GM12878 (cell line): ENCODE results near the gene LCN12. TPM values are rescaled to one million over a fixed set of nuclear protein-coding genes. Genes with fewer than 3 reads are reported as not detected.

Source experiments
- ATAC-seq: fragments of 200-7000 bp; cut with Tn5 transposase; 3 replicates; pipeline ENCODE4 v1.9.1; 2020; ENCODE audit warnings: mild to moderate bottlenecking, moderate library complexity
- BruUV-seq: library from RNA; stranded (reverse); fragments of 400-500 nt; replicated peaks from 2 replicates; lab custom pipeline; 2021; lab: Mats Ljungman, UMichigan
- CTCF ChIA-PET: fragments of 300-600 bp; sonication (Branson Sonifier 250); formaldehyde crosslinking; extraction: SDS; loops from one replicate; lab custom pipeline; 2021; ENCODE audit warnings: inconsistent platforms; lab: Yijun Ruan, JAX
- POLR2A ChIA-PET: fragments of 350-600 bp; formaldehyde crosslinking; extraction: SDS; loops from one replicate; lab custom pipeline; 2021; ENCODE audit warnings: inconsistent platforms; lab: Charles Lee
- RAD21 ChIA-PET: fragments of 300-600 bp; sonication (Branson Sonifier 250); formaldehyde crosslinking; loops from one replicate; lab custom pipeline; 2023; ENCODE audit warnings: antibody characterized with exemption; ENCODE audit not compliant: unreplicated experiment; lab: Charles Lee
- SMC1A ChIA-PET: fragments of 300-600 bp; sonication (Branson Sonifier 250); formaldehyde crosslinking; loops from one replicate; lab custom pipeline; 2023; ENCODE audit not compliant: unreplicated experiment, uncharacterized antibody; lab: Charles Lee
- DNase-seq: peaks from one replicate; pipeline ENCODE4 v3.0.0-alpha.2; 2011; ENCODE audit warnings: low read depth, low spot score
- FAIRE-seq: peaks from 3 replicates; lab custom pipeline; 2011; peaks lifted over from hg19 to GRCh38; lab: Jason Lieb, UNC
- H2AFZ ChIP-seq: 2 replicates; pipeline ENCODE4 v1.6.0; 2011; ENCODE audit warnings: low read depth, low read length, control low read depth; ENCODE audit not compliant: control insufficient read depth
- H3K27ac ChIP-seq: 2 replicates; pipeline ENCODE4 v1.5.1; 2011; ENCODE audit warnings: control low read depth; ENCODE audit not compliant: control insufficient read depth, insufficient read depth
- H3K27me3 ChIP-seq, 2 experiments: replicated peaks in 1 of 2; 2 replicates each; pipeline versions ENCODE4 v1.6.0 to v1.6.1; 2011; ENCODE audit warnings: low read length in 1 of 2; ENCODE audit not compliant: control insufficient read depth in 2 of 2, insufficient read depth in 2 of 2
- H3K36me3 ChIP-seq, 2 experiments: 2 replicates each; pipeline ENCODE4 v1.5.1; 2011; ENCODE audit warnings: low read length in 1 of 2; ENCODE audit not compliant: control insufficient read depth in 2 of 2, insufficient read depth in 2 of 2
- H3K4me1 ChIP-seq: 2 replicates; pipeline ENCODE4 v1.6.1; 2011; ENCODE audit warnings: mild to moderate bottlenecking, low read length, moderate library complexity, mixed read lengths; ENCODE audit not compliant: control insufficient read depth, insufficient read depth
- H3K4me2 ChIP-seq: 2 replicates; pipeline ENCODE4 v1.6.0; 2011; ENCODE audit warnings: control low read depth; ENCODE audit not compliant: control insufficient read depth, insufficient read depth
- H3K4me3 ChIP-seq: fragments of 200-600 bp; sonication (generic); 2 replicates; pipeline ENCODE4 v1.5.1; 2016
- H3K79me2 ChIP-seq: 2 replicates; pipeline ENCODE4 v1.6.0; 2011; ENCODE audit warnings: low read length; ENCODE audit not compliant: control insufficient read depth, insufficient read depth
- H3K9ac ChIP-seq: 2 replicates; pipeline ENCODE4 v1.8.0; 2011; ENCODE audit warnings: low read length, control low read depth, mixed read lengths; ENCODE audit not compliant: control insufficient read depth, insufficient read depth
- H3K9me3 ChIP-seq: replicated peaks from 3 replicates; pipeline ENCODE4 v1.5.1; 2011; ENCODE audit warnings: mild to moderate bottlenecking, low read length; ENCODE audit not compliant: control insufficient read depth, insufficient read depth
- H4K20me1 ChIP-seq: 2 replicates; pipeline ENCODE4 v1.6.0; 2011; ENCODE audit not compliant: control insufficient read depth, insufficient read depth
- POLR2AphosphoS5 ChIP-seq: IDR thresholded peaks from 2 replicates; pipeline ENCODE4 v1.6.1; 2011; ENCODE audit warnings: mild to moderate bottlenecking, low read length, inconsistent platforms
- WGBS: methylation state at CpG from one replicate; pipeline ENCODE4 v1.1.6; 2016; ENCODE audit warnings: low lambda C conversion rate; ENCODE audit not compliant: insufficient replicate concordance, insufficient coverage; ENCODE audit errors: missing lambda C conversion rate; 5-methylcytosine and 5-hydroxymethylcytosine counted together
- in situ Hi-C: fragments of 300-500 bp; cut with MboI; formaldehyde crosslinking; loops from 9 replicates; pipeline ENCODE4 v1.14.3; 2018; ENCODE audit warnings: mixed read lengths
- intact Hi-C: fragments of 100-400 bp; cut with micrococcal nuclease; formaldehyde crosslinking; loops from one replicate; pipeline ENCODE4 v1.14.2; 2022; ENCODE audit not compliant: unreplicated experiment
- polyA plus RNA-seq, 11 experiments: library from polyadenylated mRNA; depleted of rRNA in 4 of 11; unstranded in 6 of 11; stranded (reverse) in 5 of 11; fragments of >200 nt; fragmentation: Nextera tagmentation in 4 of 11; fragmentation: Illumina TruSeq in 1 of 11; extraction: Ambion mirVana in 4 of 11; extraction: Trizol in 1 of 11; gene quantifications; 1 replicate in 1 of 11; 2 replicates in 10 of 11; pipeline versions ENCODE4 v1.2.1 to v1.2.3, GENCODE V29; 2011 to 2016; ENCODE audit warnings: inconsistent platforms in 2 of 11, missing spikeins in 2 of 11, low read depth in 1 of 11
- total RNA-seq, 4 experiments: library from RNA; depleted of rRNA in 3 of 4; stranded (reverse); fragments of >200 nt in 3 of 4; fragmentation: Illumina TruSeq in 1 of 4; extraction: Trizol in 1 of 4; gene quantifications; 2 replicates each; pipeline versions ENCODE4 v1.2.1 to v1.2.3, GENCODE V29; 2013 to 2021
- TF ChIP-seq, protein P1 (sequence below): fragments of 450-650 bp; formaldehyde crosslinking; IDR thresholded peaks from 2 replicates; pipeline ENCODE4 v1.4.0; 2020; ENCODE audit warnings: mild to moderate bottlenecking, moderate library complexity

Gene LCN12
- total and polyA plus RNA-seq, 10 of the 15 experiments (the other 5 are each of a cell fraction or from before 2014, with no cell fraction given) = 0.06 to 0.64 (median 0.40) TPM; not detected in 3

DNA sequence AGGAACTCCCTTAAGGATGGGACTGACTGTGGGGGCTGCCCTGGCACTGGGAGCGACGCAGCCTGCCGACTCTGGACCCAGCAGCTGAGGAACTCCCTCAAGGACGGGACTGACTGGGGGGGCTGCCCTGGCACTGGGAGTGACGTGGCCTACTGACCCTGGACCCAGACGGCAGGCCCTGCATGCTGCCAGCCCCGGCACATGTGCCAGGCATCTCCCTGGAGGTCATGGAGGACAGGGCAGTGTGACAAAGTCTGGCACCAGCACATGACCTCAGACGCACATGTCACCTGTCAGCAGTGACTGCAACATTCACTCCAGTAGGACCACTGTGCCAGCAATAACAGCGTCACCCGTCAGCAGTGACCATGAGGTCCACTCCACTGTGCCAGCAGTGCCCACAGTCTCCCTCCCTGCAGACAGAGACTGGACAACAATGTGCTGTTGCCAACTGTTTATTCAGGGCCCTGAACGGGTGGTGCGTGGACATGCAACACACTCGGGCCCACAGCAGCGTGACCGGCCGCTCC, 12.0 kb upstream of the LCN12 start:
- Histone ChIP-seq H4K20me1 (no peaks in the 10 kb centered on the region), H3K36me3 (peaks cover 2 to 26% of the 10 kb centered on the region in 2 experiments; a peak in 3 of 4 replicates), H3K79me2 (peaks cover 19% of the 10 kb centered on the region), H3K4me2 (no peak overlapping the region), H3K27ac (no peak overlapping the region), H2AFZ (no peak overlapping the region), H3K4me3 (no peak overlapping the region), H3K4me1 (peaks cover 4% of the 10 kb centered on the region), H3K9me3 (no peaks in the 10 kb centered on the region), H3K9ac (no peak overlapping the region), H3K27me3 (no peaks in the 10 kb centered on the region)
- intact Hi-C loops = loop anchor here (5.0 to 10.0 kb wide), 2 partner anchors 88 to 145 kb away; partner anchors contain the start of genes CCDC183, MAMDC4 and TMEM141
- no peak for FAIRE-seq
- ChIA-PET SMC1A (no interaction called here), CTCF (interaction anchor here (1.3 kb wide), 1 partner anchor 90 kb away, joined by 5 read pairs; no protein-coding TSS in a partner anchor), POLR2A (interaction anchor here (0.6 kb wide), 1 partner anchor 16 kb away, joined by 4 read pairs; no protein-coding TSS in a partner anchor), RAD21 (no interaction called here)
- BruUV-seq = no TSS peak
- no peak for DNase-seq
- peak; percentile 30 for TF ChIP-seq POLR2AphosphoS5
- TF ChIP-seq, protein P1, sequence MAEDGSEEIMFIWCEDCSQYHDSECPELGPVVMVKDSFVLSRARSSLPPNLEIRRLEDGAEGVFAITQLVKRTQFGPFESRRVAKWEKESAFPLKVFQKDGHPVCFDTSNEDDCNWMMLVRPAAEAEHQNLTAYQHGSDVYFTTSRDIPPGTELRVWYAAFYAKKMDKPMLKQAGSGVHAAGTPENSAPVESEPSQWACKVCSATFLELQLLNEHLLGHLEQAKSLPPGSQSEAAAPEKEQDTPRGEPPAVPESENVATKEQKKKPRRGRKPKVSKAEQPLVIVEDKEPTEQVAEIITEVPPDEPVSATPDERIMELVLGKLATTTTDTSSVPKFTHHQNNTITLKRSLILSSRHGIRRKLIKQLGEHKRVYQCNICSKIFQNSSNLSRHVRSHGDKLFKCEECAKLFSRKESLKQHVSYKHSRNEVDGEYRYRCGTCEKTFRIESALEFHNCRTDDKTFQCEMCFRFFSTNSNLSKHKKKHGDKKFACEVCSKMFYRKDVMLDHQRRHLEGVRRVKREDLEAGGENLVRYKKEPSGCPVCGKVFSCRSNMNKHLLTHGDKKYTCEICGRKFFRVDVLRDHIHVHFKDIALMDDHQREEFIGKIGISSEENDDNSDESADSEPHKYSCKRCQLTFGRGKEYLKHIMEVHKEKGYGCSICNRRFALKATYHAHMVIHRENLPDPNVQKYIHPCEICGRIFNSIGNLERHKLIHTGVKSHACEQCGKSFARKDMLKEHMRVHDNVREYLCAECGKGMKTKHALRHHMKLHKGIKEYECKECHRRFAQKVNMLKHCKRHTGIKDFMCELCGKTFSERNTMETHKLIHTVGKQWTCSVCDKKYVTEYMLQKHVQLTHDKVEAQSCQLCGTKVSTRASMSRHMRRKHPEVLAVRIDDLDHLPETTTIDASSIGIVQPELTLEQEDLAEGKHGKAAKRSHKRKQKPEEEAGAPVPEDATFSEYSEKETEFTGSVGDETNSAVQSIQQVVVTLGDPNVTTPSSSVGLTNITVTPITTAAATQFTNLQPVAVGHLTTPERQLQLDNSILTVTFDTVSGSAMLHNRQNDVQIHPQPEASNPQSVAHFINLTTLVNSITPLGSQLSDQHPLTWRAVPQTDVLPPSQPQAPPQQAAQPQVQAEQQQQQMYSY (CRISPR knock-in tag) = no peak
- in situ Hi-C loops = no loop called here
- ATAC-seq = no peak
- WGBS = 89% methylated on average over 16 of the region's 16 CpGs
